ENCODE data around the gene IL1R1.

GRCh38 chr2:102140377-102140776, 2.2 kb upstream of the IL1R1 start:
- TF ChIP-seq POLR2AphosphoS5 (IDR thresholded peaks at IDR 0.05) (no peak), CTCF (IDR thresholded peaks at IDR 0.05; ENCODE audit: poor library complexity, severe bottlenecking) (no peak)
